ENCODE measurements around the gene SMC1B. TPM values are rescaled to one million over a fixed set of nuclear protein-coding genes. Genes with fewer than 3 reads are reported as not detected.
"Not testable (repeated sequence)": the region's sequence is repeated elsewhere in the genome, so short reads cannot be mapped to it uniquely, and the experiment has no call there.

SMC1B gene
- not detected in 2 replicates for total RNA-seq

GRCh38 chr22:45413368-45414211 is at the start of gene SMC1B, which contains the start of gene RIBC2:
Gene SMC1B (minus strand): TSS chr22:45413599. CDS start chr22:45413567, 32 bp downstream.
Gene RIBC2 (plus strand): TSS chr22:45413693. CDS start chr22:45413887, 194 bp downstream.
- peak; percentile 85 for DNase-seq

- peak; percentile 13 for DNase-seq
Observed at GRCh38 chr22:45462034-45462655, 48.7 kb upstream of the SMC1B start.

GRCh38 chr22:45460288-45461109 is 47.1 kb upstream of the SMC1B start:
- DNase-seq = no peak

GRCh38 chr22:45459235-45459634 is 45.8 kb upstream of the SMC1B start:
- no peak for DNase-seq

GRCh38 chr22:45458532-45458931 is 45.1 kb upstream of the SMC1B start:
- no peak for DNase-seq

- no peak for DNase-seq
Observed at GRCh38 chr22:45456811-45457210, 43.4 kb upstream of the SMC1B start.

- DNase-seq = no peak
Observed at GRCh38 chr22:45455621-45456020, 42.2 kb upstream of the SMC1B start.

GRCh38 chr22:45455212-45455611 is 41.8 kb upstream of the SMC1B start:
- DNase-seq = no peak

GRCh38 chr22:45454275-45454674 is 40.9 kb upstream of the SMC1B start:
- no peak for DNase-seq

GRCh38 chr22:45453764-45454163 is 40.4 kb upstream of the SMC1B start:
- no peak for DNase-seq

GRCh38 chr22:45452565-45453379 is 39.4 kb upstream of the SMC1B start:
- DNase-seq = no peak

GRCh38 chr22:45451972-45452371 is 38.6 kb upstream of the SMC1B start:
- no peak for DNase-seq

- no peak for DNase-seq
Observed at GRCh38 chr22:45450921-45451651, 37.7 kb upstream of the SMC1B start.

GRCh38 chr22:45450101-45450785 is 36.8 kb upstream of the SMC1B start:
- no peak for DNase-seq

GRCh38 chr22:45449442-45449841 is 36.0 kb upstream of the SMC1B start:
- DNase-seq = not testable (repeated sequence)

GRCh38 chr22:45448431-45448830 is 35.0 kb upstream of the SMC1B start:
- DNase-seq = no peak

- DNase-seq = not testable (repeated sequence)
Observed at GRCh38 chr22:45447596-45447995, 34.2 kb upstream of the SMC1B start.

GRCh38 chr22:45446216-45446615 is 32.8 kb upstream of the SMC1B start:
- no peak for DNase-seq

GRCh38 chr22:45445031-45445710 is 31.8 kb upstream of the SMC1B start:
- DNase-seq = no peak

GRCh38 chr22:45444168-45444567 is 30.8 kb upstream of the SMC1B start:
- no peak for DNase-seq

All from dermis blood vessel endothelial cell (primary cell).